ENCODE data around the gene RASSF4. TPM values are rescaled to one million over a fixed set of nuclear protein-coding genes. Genes with fewer than 3 reads are reported as not detected.

RASSF4 gene
- total RNA-seq, 1 donor from 2014 or later = 12.3 TPM

GRCh38 chr10:44962870-44963738 lies 3.5 kb downstream of the RASSF4 start:
- no peak for DNase-seq (ENCODE audit: low read depth, low spot score)

GRCh38 chr10:44963772-44964633 lies 4.4 kb downstream of the RASSF4 start:
- no peak for DNase-seq (ENCODE audit: low read depth, low spot score)

- DNase-seq (ENCODE audit: low read depth, low spot score) = no peak
Observed at GRCh38 chr10:44965104-44965503, 5.5 kb downstream of the RASSF4 start.

- DNase-seq (ENCODE audit: low read depth, low spot score) = no peak
Observed at GRCh38 chr10:44965651-44966097, 6.1 kb downstream of the RASSF4 start.

GRCh38 chr10:44966129-44966815 lies 6.7 kb downstream of the RASSF4 start:
- DNase-seq (ENCODE audit: low read depth, low spot score) = no peak

- DNase-seq (ENCODE audit: low read depth, low spot score) = no peak
Observed at GRCh38 chr10:44966816-44967509, 7.4 kb downstream of the RASSF4 start.

GRCh38 chr10:44967616-44968015 lies 8.0 kb downstream of the RASSF4 start:
- DNase-seq (ENCODE audit: low read depth, low spot score) = no peak

- DNase-seq (ENCODE audit: low read depth, low spot score) = no peak
Observed at GRCh38 chr10:44968091-44968490, 8.5 kb downstream of the RASSF4 start.

GRCh38 chr10:44968500-44969400 lies 9.1 kb downstream of the RASSF4 start:
- DNase-seq (ENCODE audit: low read depth, low spot score) = no peak

GRCh38 chr10:44969854-44970253 lies 10.3 kb downstream of the RASSF4 start:
- no peak for DNase-seq (ENCODE audit: low read depth, low spot score)

- DNase-seq (ENCODE audit: low read depth, low spot score) = no peak
Observed at GRCh38 chr10:44970812-44971395, 11.3 kb downstream of the RASSF4 start.

- no peak for DNase-seq (ENCODE audit: low read depth, low spot score)
Observed at GRCh38 chr10:44971434-44971833, 11.8 kb downstream of the RASSF4 start.

GRCh38 chr10:44971935-44972757 lies 12.5 kb downstream of the RASSF4 start:
- DNase-seq (ENCODE audit: low read depth, low spot score) = no peak

GRCh38 chr10:44972874-44973306 lies 13.3 kb downstream of the RASSF4 start:
- no peak for DNase-seq (ENCODE audit: low read depth, low spot score)

GRCh38 chr10:44973323-44974081 lies 13.9 kb downstream of the RASSF4 start:
- no peak for DNase-seq (ENCODE audit: low read depth, low spot score)

- no peak for DNase-seq (ENCODE audit: low read depth, low spot score)
Observed at GRCh38 chr10:44974082-44974627, 14.6 kb downstream of the RASSF4 start.

GRCh38 chr10:44974628-44975430 lies 15.2 kb downstream of the RASSF4 start:
- no peak for DNase-seq (ENCODE audit: low read depth, low spot score)
